Superior temporal gyrus (tissue), 1 donor: ENCODE results near the gene ALDH3B2.
A peak's percentile ranks its signal among the peaks of the same experiment; 100 is the strongest.
"Not testable (repeated sequence)": the region's sequence is repeated elsewhere in the genome, so short reads cannot be mapped to it uniquely, and the experiment has no call there.

Source experiments
- DNase-seq: peaks from one replicate; pipeline ENCODE4 v3.0.0-alpha.2; 2016; ENCODE audit errors: extremely low spot score

The ALDH3B2 gene

GRCh38 chr11:67662142-67662834 is 12.1 kb downstream of the ALDH3B2 start:
- DNase-seq, result no peak

GRCh38 chr11:67660752-67661151 is 13.7 kb downstream of the ALDH3B2 start:
- DNase-seq, result not testable (repeated sequence)

- not testable (repeated sequence) for DNase-seq
These were observed 14.7 kb downstream of the ALDH3B2 start for GRCh38 chr11:67659651-67660165.

GRCh38 chr11:67657300-67657699 is 17.1 kb downstream of the ALDH3B2 start:
- no peak for DNase-seq

GRCh38 chr11:67656278-67656922 is 18.0 kb downstream of the ALDH3B2 start:
- DNase-seq, result no peak

GRCh38 chr11:67654225-67654624 is 20.2 kb downstream of the ALDH3B2 start:
- DNase-seq, result no peak

- no peak for DNase-seq
These were observed 21.2 kb downstream of the ALDH3B2 start for GRCh38 chr11:67652965-67653845.

GRCh38 chr11:67651976-67652781 is 22.2 kb downstream of the ALDH3B2 start:
- no peak for DNase-seq

GRCh38 chr11:67649634-67650510 is 24.6 kb downstream of the ALDH3B2 start:
- no peak for DNase-seq

- peak; percentile 18 for DNase-seq
These were observed 25.4 kb downstream of the ALDH3B2 start for GRCh38 chr11:67648796-67649613.

GRCh38 chr11:67648140-67648795 is 26.2 kb downstream of the ALDH3B2 start:
- no peak for DNase-seq

- no peak for DNase-seq
These were observed 27.0 kb downstream of the ALDH3B2 start for GRCh38 chr11:67647471-67647870.

- no peak for DNase-seq
These were observed 27.7 kb downstream of the ALDH3B2 start for GRCh38 chr11:67646535-67647336.

- no peak for DNase-seq
These were observed 28.6 kb downstream of the ALDH3B2 start for GRCh38 chr11:67645521-67646461.

- DNase-seq, result no peak
These were observed 29.7 kb downstream of the ALDH3B2 start for GRCh38 chr11:67644472-67645418.

GRCh38 chr11:67644042-67644441 is 30.4 kb downstream of the ALDH3B2 start:
- no peak for DNase-seq
